ENCODE measurements around the gene GZF1.

DNA sequence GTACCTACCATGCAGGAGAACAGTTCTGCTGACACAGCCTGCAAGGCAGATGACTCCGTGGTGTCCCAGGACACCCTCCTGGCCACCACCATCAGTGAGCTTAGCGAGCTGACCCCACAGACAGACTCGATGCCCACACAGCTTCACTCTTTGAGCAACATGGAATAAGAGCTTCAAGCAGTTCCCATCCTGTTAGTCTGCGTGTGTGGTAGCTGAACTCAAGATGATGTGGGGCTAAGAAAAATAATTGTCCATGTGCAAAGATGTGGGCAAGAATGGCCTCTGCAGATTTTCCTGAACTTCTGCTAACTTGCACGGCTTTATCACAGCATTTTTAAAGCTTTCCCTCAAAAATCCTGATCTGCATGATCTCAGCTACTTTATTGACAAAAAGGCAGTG lies 8.3 kb downstream of the GZF1 start:
- TF ChIP-seq CTCF (IDR thresholded peaks at IDR 0.05), result no peak
- no peak for TF ChIP-seq POLR2A (IDR thresholded peaks at IDR 0.05)

Measured in ovary (tissue), 3 donors.